ENCODE measurements around the gene SGCA. TPM values are rescaled to one million over a fixed set of nuclear protein-coding genes. Genes with fewer than 3 reads are reported as not detected.

SGCA gene
- total RNA-seq, 4 donors from 2014 or later = 1.1 to 4.9 (median 2.6) TPM; not detected in 1

GRCh38 chr17:50189550-50190292 lies 23.9 kb downstream of the SGCA start:
- no peak for TF ChIP-seq CTCF (IDR thresholded peaks at IDR 0.05)
- DNase-seq (ENCODE audit: low spot score) = no peak
- no peak for ATAC-seq (ENCODE audit: low FRiP score)

- DNase-seq (ENCODE audit: low spot score) (no peak), ATAC-seq (ENCODE audit: low FRiP score) (no peak)
- TF ChIP-seq CTCF (IDR thresholded peaks at IDR 0.05) = no peak
Observed at GRCh38 chr17:50190293-50190602, 24.4 kb downstream of the SGCA start.

DNA sequence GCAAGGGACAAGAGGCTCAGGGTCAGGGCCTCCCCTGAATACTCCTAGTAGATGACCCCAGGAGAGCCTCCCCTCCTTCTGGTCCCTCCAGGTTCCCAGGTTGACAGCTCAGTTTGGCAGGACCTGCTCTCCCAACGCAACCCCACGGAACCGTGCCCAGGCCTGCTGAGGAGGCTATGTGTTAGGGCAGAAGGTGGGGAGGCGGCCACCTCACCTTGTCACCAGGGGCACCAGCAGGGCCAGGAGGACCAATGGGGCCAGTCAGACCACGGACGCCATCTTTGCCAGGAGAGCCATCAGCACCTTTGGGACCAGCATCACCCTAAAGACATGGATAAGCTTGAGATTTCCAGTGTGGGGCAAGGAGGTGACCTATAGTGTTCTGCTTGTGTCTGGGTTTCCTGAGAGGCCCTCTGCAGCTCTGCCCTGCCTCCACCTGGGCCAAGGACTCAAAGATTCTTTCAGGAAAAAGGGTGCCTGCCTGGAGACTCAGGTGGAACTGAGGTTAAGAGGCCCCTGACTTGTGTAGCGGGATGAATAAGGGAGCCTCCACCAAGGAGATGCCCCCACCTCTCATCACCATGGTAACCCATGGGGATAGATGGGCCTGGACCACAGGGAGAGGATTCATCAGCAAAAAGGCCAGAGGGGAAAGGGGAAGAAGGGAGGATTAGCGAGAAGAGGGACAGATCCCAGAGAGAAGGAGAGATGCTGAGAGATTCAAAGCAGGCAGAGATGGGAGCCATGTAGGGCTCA lies 25.0 kb downstream of the SGCA start:
- DNase-seq (ENCODE audit: low spot score) = no peak
- no peak for TF ChIP-seq CTCF (IDR thresholded peaks at IDR 0.05)
- ATAC-seq (ENCODE audit: low FRiP score) = no peak

- ATAC-seq (ENCODE audit: low FRiP score) (no peak), DNase-seq (ENCODE audit: low spot score) (no peak)
- no peak for TF ChIP-seq CTCF (IDR thresholded peaks at IDR 0.05)
Observed at GRCh38 chr17:50191359-50192143, 25.7 kb downstream of the SGCA start.

GRCh38 chr17:50192144-50192617 lies 26.4 kb downstream of the SGCA start:
- ATAC-seq (ENCODE audit: low FRiP score) (no peak), DNase-seq (ENCODE audit: low spot score) (no peak)
- no peak for TF ChIP-seq CTCF (IDR thresholded peaks at IDR 0.05)

- DNase-seq (ENCODE audit: low spot score) (no peak), ATAC-seq (ENCODE audit: low FRiP score) (no peak)
- TF ChIP-seq CTCF (IDR thresholded peaks at IDR 0.05) = no peak
Observed at GRCh38 chr17:50192618-50193291, 26.9 kb downstream of the SGCA start.
